Activated CD4-positive, alpha-beta T cell treated with anti-CD3 and anti-CD28 coated beads, Interleukin-2, amount 10 ng/mL, durations not matched to agents 24 days and 14 days (primary cell): ENCODE results near the gene SRP19. TPM values are rescaled to one million over a fixed set of nuclear protein-coding genes. Genes with fewer than 3 reads are reported as not detected.
"Not testable (repeated sequence)": the region's sequence is repeated elsewhere in the genome, so short reads cannot be mapped to it uniquely, and the experiment has no call there.

Experiments
- DNase-seq: peaks from one replicate; pipeline ENCODE4 v3.0.0; 2022
- H3K27ac Mint-ChIP-seq: one replicate; pipeline ENCODE4 v1.8.0; 2022; ENCODE audit warnings: mild to moderate bottlenecking, mixed read lengths
- H3K27me3 Mint-ChIP-seq: one replicate; pipeline ENCODE4 v1.8.0; 2022; ENCODE audit warnings: mixed read lengths
- H3K36me3 Mint-ChIP-seq: one replicate; pipeline ENCODE4 v1.8.0; 2022; ENCODE audit warnings: low read depth, mild to moderate bottlenecking, mixed read lengths
- H3K4me1 Mint-ChIP-seq: one replicate; pipeline ENCODE4 v1.8.0; 2021; ENCODE audit warnings: mixed read lengths
- H3K4me3 Mint-ChIP-seq: one replicate; pipeline ENCODE4 v1.8.0; 2022; ENCODE audit warnings: mild to moderate bottlenecking, moderate library complexity, mixed read lengths
- H3K9me3 Mint-ChIP-seq: one replicate; pipeline ENCODE4 v1.8.0; 2021; ENCODE audit warnings: mixed read lengths
- intact Hi-C: fragments of 100-400 bp; cut with micrococcal nuclease; formaldehyde crosslinking; loops from one replicate; pipeline ENCODE4 v1.15.1; 2023
- total RNA-seq: library from RNA; stranded (reverse); gene quantifications from 2 replicates; pipeline ENCODE4 v1.2.3, GENCODE V29; 2022

Gene SRP19
- total RNA-seq, 1 donor from 2014 or later: 74.3 TPM

GRCh38 chr5:112880219-112880964 is 19.3 kb downstream of the SRP19 start:
- H3K4me3 Mint-ChIP-seq: no peak overlapping the region
- peak overlapping the region; percentile 48 for H3K27ac Mint-ChIP-seq
- no peaks in the 10 kb centered on the region for H3K9me3 Mint-ChIP-seq
- intact Hi-C loops: no loop called here
- peaks cover 42% of the 10 kb centered on the region for H3K36me3 Mint-ChIP-seq
- DNase-seq: no peak
- no peaks in the 10 kb centered on the region for H3K27me3 Mint-ChIP-seq
- H3K4me1 Mint-ChIP-seq: peaks cover 27% of the 10 kb centered on the region

DNA sequence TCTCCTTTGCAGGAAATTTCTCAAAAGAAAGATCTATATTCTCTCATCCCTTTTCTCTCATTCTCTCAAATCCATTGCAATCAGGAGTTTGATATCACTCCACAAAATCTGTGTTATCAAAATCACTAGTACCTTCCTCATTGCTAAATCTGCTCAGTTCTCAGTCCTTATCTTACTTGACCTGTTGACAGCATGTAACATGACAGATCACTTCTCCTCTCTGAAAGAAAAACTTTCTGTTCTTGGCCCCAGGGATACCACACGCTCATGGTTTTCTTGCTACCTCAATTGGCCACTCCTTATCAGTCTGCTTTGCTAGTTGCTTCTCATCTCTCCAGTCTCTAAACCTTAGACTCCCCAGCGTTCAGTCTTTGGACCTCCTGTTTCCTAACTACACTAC is 22.1 kb downstream of the SRP19 start:
- no peaks in the 10 kb centered on the region for H3K9me3 Mint-ChIP-seq
- intact Hi-C loops: no loop called here
- H3K4me1 Mint-ChIP-seq: peaks cover 31% of the 10 kb centered on the region
- H3K27ac Mint-ChIP-seq: no peak overlapping the region
- no peak overlapping the region for H3K4me3 Mint-ChIP-seq
- H3K36me3 Mint-ChIP-seq: peaks cover 49% of the 10 kb centered on the region
- H3K27me3 Mint-ChIP-seq: no peaks in the 10 kb centered on the region
- no peak for DNase-seq

DNA sequence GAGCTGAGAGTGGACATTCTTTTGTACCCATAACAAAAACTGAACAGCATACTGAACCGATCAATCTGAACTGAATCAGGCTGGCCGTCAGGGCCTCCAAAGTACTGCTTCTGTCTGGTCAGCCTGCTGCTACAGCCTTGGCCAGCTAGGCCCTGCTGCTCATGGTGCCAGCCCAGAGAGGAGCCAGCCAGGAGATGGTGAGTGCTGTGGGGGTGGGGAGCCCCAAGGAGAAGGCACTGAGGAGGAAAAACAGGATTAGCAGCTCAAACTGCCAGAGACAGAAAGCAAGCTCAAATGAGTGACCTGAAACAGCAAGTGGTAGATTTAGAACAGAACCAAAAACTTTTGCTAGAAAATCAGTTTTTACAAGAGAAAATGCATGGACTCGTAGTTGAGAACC is 23.9 kb downstream of the SRP19 start:
- DNase-seq: no peak
- H3K4me1 Mint-ChIP-seq: peaks cover 25% of the 10 kb centered on the region
- H3K9me3 Mint-ChIP-seq: no peaks in the 10 kb centered on the region
- peaks cover 49% of the 10 kb centered on the region for H3K36me3 Mint-ChIP-seq
- H3K4me3 Mint-ChIP-seq: no peak overlapping the region
- H3K27me3 Mint-ChIP-seq: no peaks in the 10 kb centered on the region
- intact Hi-C loops: no loop called here
- no peak overlapping the region for H3K27ac Mint-ChIP-seq

GRCh38 chr5:112886975-112887374 is 25.9 kb downstream of the SRP19 start:
- Mint-ChIP-seq H3K4me3 (peak overlapping the region; percentile 56), H3K27ac (peak overlapping the region; percentile 66), H3K27me3 (no peaks in the 10 kb centered on the region), H3K9me3 (no peaks in the 10 kb centered on the region), H3K36me3 (peaks cover 47% of the 10 kb centered on the region), H3K4me1 (peaks cover 25% of the 10 kb centered on the region)
- intact Hi-C loops: no loop called here
- DNase-seq: peak; percentile 71

DNA sequence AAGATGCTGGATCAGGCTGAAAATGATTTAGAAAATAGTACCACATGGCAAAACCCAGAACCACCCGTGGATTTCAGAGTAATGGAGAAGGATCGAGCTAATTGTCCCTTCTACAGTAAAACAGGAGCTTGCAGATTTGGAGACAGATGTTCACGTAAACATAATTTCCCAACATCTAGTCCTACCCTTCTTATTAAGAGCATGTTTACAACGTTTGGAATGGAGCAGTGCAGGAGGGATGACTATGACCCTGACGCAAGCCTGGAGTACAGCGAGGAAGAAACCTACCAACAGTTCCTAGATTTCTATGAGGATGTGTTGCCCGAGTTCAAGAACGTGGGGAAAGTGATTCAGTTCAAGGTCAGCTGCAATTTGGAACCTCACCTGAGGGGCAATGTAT is 31.0 kb downstream of the SRP19 start:
- H3K36me3 Mint-ChIP-seq: peaks cover 45% of the 10 kb centered on the region
- peaks cover 23% of the 10 kb centered on the region for H3K4me1 Mint-ChIP-seq
- H3K9me3 Mint-ChIP-seq, DNase-seq, intact Hi-C loops, H3K27ac Mint-ChIP-seq, H3K4me3 Mint-ChIP-seq, H3K27me3 Mint-ChIP-seq: not testable (repeated sequence)

GRCh38 chr5:112892776-112893175 is 31.7 kb downstream of the SRP19 start:
- peaks cover 45% of the 10 kb centered on the region for H3K36me3 Mint-ChIP-seq
- no peak overlapping the region for H3K4me3 Mint-ChIP-seq
- peaks cover 17% of the 10 kb centered on the region for H3K4me1 Mint-ChIP-seq
- H3K27me3 Mint-ChIP-seq: no peaks in the 10 kb centered on the region
- intact Hi-C loops: no loop called here
- no peak for DNase-seq
- H3K9me3 Mint-ChIP-seq: no peaks in the 10 kb centered on the region
- no peak overlapping the region for H3K27ac Mint-ChIP-seq

- intact Hi-C loops: no loop called here
- H3K36me3 Mint-ChIP-seq: peaks cover 51% of the 10 kb centered on the region
- no peak for DNase-seq
Measured at GRCh38 chr5:112895682-112896081, 34.6 kb downstream of the SRP19 start.

GRCh38 chr5:112902561-112902960 is 41.5 kb downstream of the SRP19 start:
- Mint-ChIP-seq H3K27ac (no peak overlapping the region), H3K27me3 (no peaks in the 10 kb centered on the region), H3K36me3 (peaks cover 51% of the 10 kb centered on the region), H3K4me3 (no peak overlapping the region), H3K9me3 (no peaks in the 10 kb centered on the region), H3K4me1 (peaks cover 11% of the 10 kb centered on the region)
- intact Hi-C loops: no loop called here
- no peak for DNase-seq

More at GRCh38 chr5:112895682-112896081, 34.6 kb downstream of the SRP19 start:
- no peaks in the 10 kb centered on the region for H3K27me3 Mint-ChIP-seq
- no peak overlapping the region for H3K4me3 Mint-ChIP-seq
- peaks cover 11% of the 10 kb centered on the region for H3K4me1 Mint-ChIP-seq
- peak overlapping the region; percentile 51 for H3K27ac Mint-ChIP-seq
- no peaks in the 10 kb centered on the region for H3K9me3 Mint-ChIP-seq

DNA sequence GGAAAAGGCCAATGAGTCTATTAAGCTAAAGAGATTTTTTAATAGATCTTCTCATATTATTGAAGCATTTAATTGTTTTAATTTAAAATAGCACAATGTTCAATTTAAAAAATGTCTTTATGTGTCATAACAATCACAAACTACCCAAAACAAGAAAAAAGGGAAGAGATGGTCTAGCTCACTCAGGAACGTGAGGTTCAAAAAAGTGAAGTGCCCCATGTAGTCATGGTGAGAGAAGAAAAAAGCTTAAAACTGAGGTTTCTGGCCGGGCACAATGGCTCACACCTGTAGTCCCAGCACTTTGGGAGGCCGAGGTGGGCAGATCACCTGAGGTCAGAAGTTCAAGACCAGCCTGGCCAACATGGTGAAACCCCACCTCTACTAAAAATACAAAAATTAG is 43.9 kb downstream of the SRP19 start:
- H3K27me3 Mint-ChIP-seq, H3K4me3 Mint-ChIP-seq, intact Hi-C loops, DNase-seq, H3K27ac Mint-ChIP-seq, H3K9me3 Mint-ChIP-seq: not testable (repeated sequence)
- peaks cover 13% of the 10 kb centered on the region for H3K4me1 Mint-ChIP-seq
- peaks cover 46% of the 10 kb centered on the region for H3K36me3 Mint-ChIP-seq

- peaks cover 46% of the 10 kb centered on the region for H3K36me3 Mint-ChIP-seq
- no peak for DNase-seq
- no peaks in the 10 kb centered on the region for H3K27me3 Mint-ChIP-seq
- intact Hi-C loops: no loop called here
- no peak overlapping the region for H3K27ac Mint-ChIP-seq
- no peaks in the 10 kb centered on the region for H3K9me3 Mint-ChIP-seq
- peaks cover 11% of the 10 kb centered on the region for H3K4me1 Mint-ChIP-seq
- H3K4me3 Mint-ChIP-seq: no peak overlapping the region
Measured at GRCh38 chr5:112906637-112907036, 45.5 kb downstream of the SRP19 start.

GRCh38 chr5:112907166-112907631 is 46.1 kb downstream of the SRP19 start:
- H3K4me1 Mint-ChIP-seq: peaks cover 15% of the 10 kb centered on the region
- H3K27me3 Mint-ChIP-seq: no peaks in the 10 kb centered on the region
- H3K9me3 Mint-ChIP-seq: no peaks in the 10 kb centered on the region
- H3K36me3 Mint-ChIP-seq: peaks cover 46% of the 10 kb centered on the region
- peak overlapping the region; percentile 51 for H3K27ac Mint-ChIP-seq
- no peak for DNase-seq
- intact Hi-C loops: no loop called here
- no peak overlapping the region for H3K4me3 Mint-ChIP-seq

DNA sequence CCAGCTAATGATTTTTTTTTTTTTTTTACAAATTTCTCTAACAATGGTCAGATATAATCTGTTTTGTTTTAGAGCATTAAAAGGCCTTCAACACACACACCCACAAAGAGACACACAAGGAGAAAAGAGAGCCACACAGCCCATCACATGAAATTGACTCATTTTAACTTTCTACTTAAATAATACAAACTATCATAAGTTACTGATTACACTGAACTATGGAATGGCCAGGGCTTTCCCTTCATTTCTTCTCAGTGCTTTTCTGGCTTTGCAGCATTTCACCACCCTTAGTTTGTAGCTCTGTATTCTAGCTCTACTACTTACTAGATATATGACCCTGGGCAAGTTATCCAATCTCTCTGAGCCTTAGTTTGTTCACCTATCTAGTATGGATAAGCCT is 47.8 kb downstream of the SRP19 start:
- H3K27ac Mint-ChIP-seq: no peak overlapping the region
- no peak for DNase-seq
- intact Hi-C loops: no loop called here
- peaks cover 19% of the 10 kb centered on the region for H3K4me1 Mint-ChIP-seq
- no peaks in the 10 kb centered on the region for H3K9me3 Mint-ChIP-seq
- no peaks in the 10 kb centered on the region for H3K27me3 Mint-ChIP-seq
- H3K4me3 Mint-ChIP-seq: no peak overlapping the region
- H3K36me3 Mint-ChIP-seq: peaks cover 44% of the 10 kb centered on the region

- Mint-ChIP-seq H3K36me3 (peaks cover 49% of the 10 kb centered on the region), H3K27me3 (no peaks in the 10 kb centered on the region), H3K4me1 (peaks cover 28% of the 10 kb centered on the region), H3K27ac (no peak overlapping the region), H3K9me3 (no peaks in the 10 kb centered on the region), H3K4me3 (no peak overlapping the region)
- intact Hi-C loops: no loop called here
- DNase-seq: no peak
Measured at GRCh38 chr5:112910529-112910928, 49.4 kb downstream of the SRP19 start.

GRCh38 chr5:112914584-112914983 is 53.5 kb downstream of the SRP19 start:
- Mint-ChIP-seq H3K9me3 (no peaks in the 10 kb centered on the region), H3K4me1 (peaks cover 56% of the 10 kb centered on the region), H3K36me3 (peaks cover 76% of the 10 kb centered on the region), H3K4me3 (no peak overlapping the region), H3K27ac (no peak overlapping the region), H3K27me3 (no peaks in the 10 kb centered on the region)
- intact Hi-C loops: no loop called here
- no peak for DNase-seq

- Mint-ChIP-seq H3K4me1 (peaks cover 65% of the 10 kb centered on the region), H3K27ac (peak overlapping the region; percentile 75), H3K27me3 (no peaks in the 10 kb centered on the region), H3K36me3 (peaks cover 71% of the 10 kb centered on the region), H3K4me3 (peak overlapping the region; percentile 64), H3K9me3 (no peaks in the 10 kb centered on the region)
- peak; percentile 77 for DNase-seq
- intact Hi-C loops: no loop called here
Measured at GRCh38 chr5:112915831-112916230, 54.7 kb downstream of the SRP19 start.
